ENCODE results near the gene GNB4. TPM values are rescaled to one million over a fixed set of nuclear protein-coding genes. Genes with fewer than 3 reads are reported as not detected.

GNB4 gene
- total and polyA plus RNA-seq, 2 donors (not counting 3 experiments of a cell fraction or from before 2014, with no cell fraction given) = 30.3 to 62.6 TPM

- DNase-seq (ENCODE audit: low read depth, low spot score) (no peak), FAIRE-seq (no peak)
- Histone ChIP-seq H3K36me3 (ENCODE audit: control insufficient read depth in 2 of 2, extremely low read depth in 1 of 2, insufficient read depth in 2 of 2, low read length in 2 of 2) (peaks cover 0 to 10% of the 10 kb centered on the region in 2 experiments), H4K20me1 (replicated peaks; ENCODE audit: control insufficient read depth, extremely low read depth, insufficient read depth, low read length) (no peaks in the 10 kb centered on the region), H3K4me3 (replicated peaks in 1 of 3; ENCODE audit: insufficient read depth in 1 of 3, low read depth in 1 of 3, low read length in 3 of 3) (no peak overlapping the region), H3K4me2 (ENCODE audit: insufficient read depth, low read length) (no peak overlapping the region), H3K27me3 (ENCODE audit: control insufficient read depth in 2 of 2, insufficient read depth in 2 of 2, low read length in 2 of 2) (no peaks in the 10 kb centered on the region), H3K4me1 (ENCODE audit: control insufficient read depth, extremely low read depth, insufficient read depth, low read length) (no peaks in the 10 kb centered on the region), H3K79me2 (ENCODE audit: control insufficient read depth, insufficient read depth, low read length) (no peaks in the 10 kb centered on the region), H3K9me3 (replicated peaks; ENCODE audit: control insufficient read depth, insufficient read depth, low read length) (no peaks in the 10 kb centered on the region), H3K9me1 (replicated peaks; ENCODE audit: control insufficient read depth, extremely low read depth, insufficient read depth, low read length) (no peaks in the 10 kb centered on the region), H3K27ac (ENCODE audit: insufficient read depth, low read depth, low read length) (no peak overlapping the region), H3K9ac (replicated peaks; ENCODE audit: extremely low read depth, insufficient read depth, low read length) (no peak overlapping the region), H2AFZ (ENCODE audit: low read depth, low read length) (no peak overlapping the region)
- ChIA-PET CTCF (interaction anchor here (0.7 to 1.1 kb wide), 3 partner anchors 20 to 188 kb away, joined by 3 to 4 read pairs (median 4); no protein-coding TSS in a partner anchor), POLR2A (interaction anchor here (0.7 kb wide), 1 partner anchor 193 kb away, joined by 3 read pairs; the partner anchor contains the start of gene ACTL6A)
- no peak for TF ChIP-seq POLR2AphosphoS5 (IDR thresholded peaks at IDR 0.05; ENCODE audit: insufficient read depth, low read depth, low read length)
- no peak for TF ChIP-seq JUN (IDR thresholded peaks at IDR 0.05; ENCODE audit: borderline replicate concordance, insufficient read depth, insufficient read length, low read depth)
- no peak for TF ChIP-seq GATA2 (IDR thresholded peaks at IDR 0.05; ENCODE audit: insufficient read depth, insufficient read length, low read depth, low read length)
- dilution Hi-C loops (cut with MboI; ENCODE audit: extremely low pct_ligation_motif_present, low sequenced_read_pairs) = no loop called here
- no TSS peak for BruUV-seq (replicated peaks)
- intact Hi-C loops (cut with micrococcal nuclease) = no loop called here
These were observed 81.6 kb downstream of the GNB4 start for GRCh38 chr3:179369621-179370020.

GRCh38 chr3:179363332-179363731, 87.9 kb downstream of the GNB4 start:
- intact Hi-C loops (cut with micrococcal nuclease) = no loop called here
- dilution Hi-C loops (cut with MboI; ENCODE audit: extremely low pct_ligation_motif_present, low sequenced_read_pairs) = no loop called here
- no peak for TF ChIP-seq JUN (IDR thresholded peaks at IDR 0.05; ENCODE audit: borderline replicate concordance, insufficient read depth, insufficient read length, low read depth)
- TF ChIP-seq POLR2AphosphoS5 (IDR thresholded peaks at IDR 0.05; ENCODE audit: insufficient read depth, low read depth, low read length) = no peak
- no peak for TF ChIP-seq GATA2 (IDR thresholded peaks at IDR 0.05; ENCODE audit: insufficient read depth, insufficient read length, low read depth, low read length)
- no peak for TF ChIP-seq MYC (IDR thresholded peaks at IDR 0.05; ENCODE audit: low read depth, low read length)
- no peak for TF ChIP-seq MAX (IDR thresholded peaks at IDR 0.05; ENCODE audit: insufficient read depth, insufficient read length)
- TF ChIP-seq EZH2 (IDR thresholded peaks at IDR 0.05; ENCODE audit: borderline replicate concordance, low read depth, low read length, severe bottlenecking) = no peak
- TF ChIP-seq POLR2A (IDR thresholded peaks at IDR 0.05; ENCODE audit: low read depth, low read length) = no peak
- no peak for TF ChIP-seq CTCF (IDR thresholded peaks at IDR 0.05; ENCODE audit: extremely low read depth in 1 of 2, insufficient read depth in 1 of 2, low read depth in 1 of 2, low read length in 2 of 2)
- TF ChIP-seq FOS (IDR thresholded peaks at IDR 0.05; ENCODE audit: borderline replicate concordance, insufficient read depth, low read length) = no peak
- no peaks in the 10 kb centered on the region for H3K9me1 ChIP-seq (replicated peaks; ENCODE audit: control insufficient read depth, extremely low read depth, insufficient read depth, low read length)
- no peak overlapping the region for H3K9ac ChIP-seq (replicated peaks; ENCODE audit: extremely low read depth, insufficient read depth, low read length)
- H3K9me3 ChIP-seq (replicated peaks; ENCODE audit: control insufficient read depth, insufficient read depth, low read length) = no peaks in the 10 kb centered on the region
- no peak overlapping the region for H3K4me3 ChIP-seq (replicated peaks in 1 of 3; ENCODE audit: insufficient read depth in 1 of 3, low read depth in 1 of 3, low read length in 3 of 3)
- ChIA-PET CTCF (interaction anchor here (1.3 kb wide), 1 partner anchor 24 kb away, joined by 3 read pairs; no protein-coding TSS in a partner anchor), POLR2A (interaction anchor here (0.6 kb wide), 1 partner anchor 287 kb away, joined by 5 read pairs; no protein-coding TSS in a partner anchor)
- no TSS peak for BruUV-seq (replicated peaks)
- no peaks in the 10 kb centered on the region for H3K79me2 ChIP-seq (ENCODE audit: control insufficient read depth, insufficient read depth, low read length)
- no peak overlapping the region for H2AFZ ChIP-seq (ENCODE audit: low read depth, low read length)
- no peak overlapping the region for H3K27ac ChIP-seq (ENCODE audit: insufficient read depth, low read depth, low read length)
- H3K36me3 ChIP-seq (ENCODE audit: control insufficient read depth in 2 of 2, extremely low read depth in 1 of 2, insufficient read depth in 2 of 2, low read length in 2 of 2) = peaks cover 4 to 12% of the 10 kb centered on the region in 2 experiments
- DNase-seq (ENCODE audit: low read depth, low spot score) (no peak), FAIRE-seq (no peak)
- no peaks in the 10 kb centered on the region for H3K4me1 ChIP-seq (ENCODE audit: control insufficient read depth, extremely low read depth, insufficient read depth, low read length)
- no peak overlapping the region for H3K4me2 ChIP-seq (ENCODE audit: insufficient read depth, low read length)
- H3K27me3 ChIP-seq (ENCODE audit: control insufficient read depth in 2 of 2, insufficient read depth in 2 of 2, low read length in 2 of 2) = no peaks in the 10 kb centered on the region
- no peaks in the 10 kb centered on the region for H4K20me1 ChIP-seq (replicated peaks; ENCODE audit: control insufficient read depth, extremely low read depth, insufficient read depth, low read length)

All from endothelial cell of umbilical vein (primary cell).